GM21717 (cell line): Measurements from ENCODE around the gene HPCAL1.

Experiments used
- ATAC-seq: cut with Tn5 transposase; IDR thresholded peaks from one replicate; pipeline ENCODE4 v1.9.1; 2021; ENCODE audit warnings: mild to moderate bottlenecking, moderate library complexity; ENCODE audit not compliant: unreplicated experiment

The HPCAL1 gene

GRCh38 chr2:10475811-10476660 lies 173.3 kb downstream of the HPCAL1 start:
- ATAC-seq, result no peak

GRCh38 chr2:10476723-10477442 lies 174.2 kb downstream of the HPCAL1 start:
- no peak for ATAC-seq
